Measurements from ENCODE around the gene APLP2.

- no peak for TF ChIP-seq POLR2A (IDR thresholded peaks at IDR 0.05)
- TF ChIP-seq CTCF (IDR thresholded peaks at IDR 0.05), result no peak
- TF ChIP-seq EP300 (IDR thresholded peaks at IDR 0.05), result no peak
Measured at GRCh38 chr11:130168105-130168504, 98.4 kb downstream of the APLP2 start.
